ENCODE results near the gene SMAP1.

SMAP1 gene

GRCh38 chr6:70657706-70658105, 10.0 kb upstream of the SMAP1 start:
- 69% methylated on average over 3 of the region's 3 CpGs for WGBS

GRCh38 chr6:70663881-70664466, 3.7 kb upstream of the SMAP1 start:
- Histone ChIP-seq H3K27me3 (ENCODE audit: insufficient read depth, low read length) (no peaks in the 10 kb centered on the region), H3K36me3 (ENCODE audit: insufficient read depth, low read length) (no peaks in the 10 kb centered on the region), H3K4me3 (ENCODE audit: low read length) (no peak overlapping the region), H3K9me3 (ENCODE audit: insufficient read depth, low read depth, low read length) (no peaks in the 10 kb centered on the region), H3K4me1 (ENCODE audit: insufficient read depth, low read length) (peaks cover 8% of the 10 kb centered on the region; the same call in 1 of the 2 replicates), H3K9ac (ENCODE audit: low read depth, low read length) (no peak overlapping the region), H3K27ac (ENCODE audit: low read depth, low read length) (no peak overlapping the region)
- 90% methylated on average over 6 of the region's 6 CpGs for WGBS

More at GRCh38 chr6:70657706-70658105, 10.0 kb upstream of the SMAP1 start:
- no peaks in the 10 kb centered on the region for H3K27me3 ChIP-seq (ENCODE audit: insufficient read depth, low read length)
- H3K9ac ChIP-seq (ENCODE audit: low read depth, low read length): no peak overlapping the region
- no peak overlapping the region for H3K4me3 ChIP-seq (ENCODE audit: low read length)
- H3K4me1 ChIP-seq (ENCODE audit: insufficient read depth, low read length): no peaks in the 10 kb centered on the region
- H3K36me3 ChIP-seq (ENCODE audit: insufficient read depth, low read length): no peaks in the 10 kb centered on the region
- no peak overlapping the region for H3K27ac ChIP-seq (ENCODE audit: low read depth, low read length)
- H3K9me3 ChIP-seq (ENCODE audit: insufficient read depth, low read depth, low read length): no peaks in the 10 kb centered on the region

- Histone ChIP-seq H3K27ac (ENCODE audit: low read depth, low read length) (no peak overlapping the region), H3K36me3 (ENCODE audit: insufficient read depth, low read length) (no peaks in the 10 kb centered on the region), H3K27me3 (ENCODE audit: insufficient read depth, low read length) (no peaks in the 10 kb centered on the region), H3K4me1 (ENCODE audit: insufficient read depth, low read length) (peaks cover 14% of the 10 kb centered on the region), H3K9me3 (ENCODE audit: insufficient read depth, low read depth, low read length) (no peaks in the 10 kb centered on the region), H3K4me3 (ENCODE audit: low read length) (peak overlapping the region; percentile 96; the same call in 1 of the 2 replicates), H3K9ac (ENCODE audit: low read depth, low read length) (no peak overlapping the region)
- WGBS: 98% methylated on average over 6 of the region's 6 CpGs
These were observed 977 bp upstream of the SMAP1 start for GRCh38 chr6:70666706-70667105.

- Histone ChIP-seq H3K27ac (ENCODE audit: low read depth, low read length) (peak overlapping the region; percentile 88; the same call in 1 of the 2 replicates), H3K4me3 (ENCODE audit: low read length) (peak overlapping the region; percentile 96)
- 27% methylated on average over 15 of the region's 15 CpGs for whole genome bisulfite sequencing
These were observed 400 bp upstream of the SMAP1 start for GRCh38 chr6:70667256-70667710.

GRCh38 chr6:70668499-70668812, 773 bp downstream of the SMAP1 start:
- 3% methylated on average over 8 of the region's 8 CpGs for WGBS
- H3K4me1 ChIP-seq (ENCODE audit: insufficient read depth, low read length): peaks cover 20% of the 10 kb centered on the region
- H3K4me3 ChIP-seq (ENCODE audit: low read length): peak overlapping the region; percentile 96
- no peaks in the 10 kb centered on the region for H3K27me3 ChIP-seq (ENCODE audit: insufficient read depth, low read length)
- H3K9ac ChIP-seq (ENCODE audit: low read depth, low read length): peak overlapping the region; percentile 77
- no peaks in the 10 kb centered on the region for H3K36me3 ChIP-seq (ENCODE audit: insufficient read depth, low read length)
- no peaks in the 10 kb centered on the region for H3K9me3 ChIP-seq (ENCODE audit: insufficient read depth, low read depth, low read length)
- H3K27ac ChIP-seq (ENCODE audit: low read depth, low read length): peak overlapping the region; percentile 88; the same call in 1 of the 2 replicates

More at GRCh38 chr6:70667256-70667710, 400 bp upstream of the SMAP1 start:
- Histone ChIP-seq H3K9ac (ENCODE audit: low read depth, low read length) (peak overlapping the region; percentile 77; the same call in 1 of the 2 replicates), H3K36me3 (ENCODE audit: insufficient read depth, low read length) (no peaks in the 10 kb centered on the region), H3K9me3 (ENCODE audit: insufficient read depth, low read depth, low read length) (no peaks in the 10 kb centered on the region), H3K27me3 (ENCODE audit: insufficient read depth, low read length) (no peaks in the 10 kb centered on the region), H3K4me1 (ENCODE audit: insufficient read depth, low read length) (peaks cover 14% of the 10 kb centered on the region)

- no peak overlapping the region for H3K9ac ChIP-seq (ENCODE audit: low read depth, low read length)
- no peaks in the 10 kb centered on the region for H3K36me3 ChIP-seq (ENCODE audit: insufficient read depth, low read length)
- no peaks in the 10 kb centered on the region for H3K27me3 ChIP-seq (ENCODE audit: insufficient read depth, low read length)
- peak overlapping the region; percentile 96 for H3K4me3 ChIP-seq (ENCODE audit: low read length)
- H3K4me1 ChIP-seq (ENCODE audit: insufficient read depth, low read length): peaks cover 27% of the 10 kb centered on the region
- no peak overlapping the region for H3K27ac ChIP-seq (ENCODE audit: low read depth, low read length)
- WGBS: 81% methylated on average over 4 of the region's 4 CpGs
- no peaks in the 10 kb centered on the region for H3K9me3 ChIP-seq (ENCODE audit: insufficient read depth, low read depth, low read length)
These were observed 1.4 kb downstream of the SMAP1 start for GRCh38 chr6:70669133-70669532.

- Histone ChIP-seq H3K27ac (ENCODE audit: low read depth, low read length) (no peak overlapping the region), H3K27me3 (ENCODE audit: insufficient read depth, low read length) (no peaks in the 10 kb centered on the region), H3K4me3 (ENCODE audit: low read length) (no peak overlapping the region), H3K36me3 (ENCODE audit: insufficient read depth, low read length) (no peaks in the 10 kb centered on the region), H3K9ac (ENCODE audit: low read depth, low read length) (no peak overlapping the region), H3K4me1 (ENCODE audit: insufficient read depth, low read length) (peaks cover 22% of the 10 kb centered on the region), H3K9me3 (ENCODE audit: insufficient read depth, low read depth, low read length) (no peaks in the 10 kb centered on the region)
- whole genome bisulfite sequencing: 85% methylated on average over 1 of the region's 1 CpG
These were observed 4.9 kb downstream of the SMAP1 start for GRCh38 chr6:70672549-70672948.

GRCh38 chr6:70673054-70673453, 5.4 kb downstream of the SMAP1 start:
- Histone ChIP-seq H3K4me1 (ENCODE audit: insufficient read depth, low read length) (peaks cover 22% of the 10 kb centered on the region), H3K4me3 (ENCODE audit: low read length) (no peak overlapping the region), H3K36me3 (ENCODE audit: insufficient read depth, low read length) (no peaks in the 10 kb centered on the region), H3K9me3 (ENCODE audit: insufficient read depth, low read depth, low read length) (no peaks in the 10 kb centered on the region), H3K9ac (ENCODE audit: low read depth, low read length) (no peak overlapping the region), H3K27me3 (ENCODE audit: insufficient read depth, low read length) (no peaks in the 10 kb centered on the region), H3K27ac (ENCODE audit: low read depth, low read length) (peak overlapping the region; percentile 1; the same call in 1 of the 2 replicates)
- 71% methylated on average over 2 of the region's 2 CpGs for WGBS

- no peak overlapping the region for H3K4me3 ChIP-seq (ENCODE audit: low read length)
- peak overlapping the region; percentile 1; the same call in 1 of the 2 replicates for H3K27ac ChIP-seq (ENCODE audit: low read depth, low read length)
- no peaks in the 10 kb centered on the region for H3K27me3 ChIP-seq (ENCODE audit: insufficient read depth, low read length)
- no peaks in the 10 kb centered on the region for H3K9me3 ChIP-seq (ENCODE audit: insufficient read depth, low read depth, low read length)
- peaks cover 22% of the 10 kb centered on the region for H3K4me1 ChIP-seq (ENCODE audit: insufficient read depth, low read length)
- H3K9ac ChIP-seq (ENCODE audit: low read depth, low read length): no peak overlapping the region
- WGBS: 61% methylated on average over 1 of the region's 1 CpG
- no peaks in the 10 kb centered on the region for H3K36me3 ChIP-seq (ENCODE audit: insufficient read depth, low read length)
These were observed 5.9 kb downstream of the SMAP1 start for GRCh38 chr6:70673601-70674000.

GRCh38 chr6:70675822-70676221, 8.1 kb downstream of the SMAP1 start:
- H3K9me3 ChIP-seq (ENCODE audit: insufficient read depth, low read depth, low read length): no peaks in the 10 kb centered on the region
- no peak overlapping the region for H3K4me3 ChIP-seq (ENCODE audit: low read length)
- H3K9ac ChIP-seq (ENCODE audit: low read depth, low read length): no peak overlapping the region
- H3K27me3 ChIP-seq (ENCODE audit: insufficient read depth, low read length): no peaks in the 10 kb centered on the region
- 98% methylated on average over 3 of the region's 3 CpGs for WGBS
- peaks cover 13% of the 10 kb centered on the region for H3K4me1 ChIP-seq (ENCODE audit: insufficient read depth, low read length)
- no peaks in the 10 kb centered on the region for H3K36me3 ChIP-seq (ENCODE audit: insufficient read depth, low read length)
- H3K27ac ChIP-seq (ENCODE audit: low read depth, low read length): no peak overlapping the region

GRCh38 chr6:70676821-70677220, 9.1 kb downstream of the SMAP1 start:
- no peak overlapping the region for H3K4me3 ChIP-seq (ENCODE audit: low read length)
- H3K4me1 ChIP-seq (ENCODE audit: insufficient read depth, low read length): peaks cover 13% of the 10 kb centered on the region
- no peak overlapping the region for H3K9ac ChIP-seq (ENCODE audit: low read depth, low read length)
- H3K36me3 ChIP-seq (ENCODE audit: insufficient read depth, low read length): no peaks in the 10 kb centered on the region
- 98% methylated on average over 2 of the region's 3 CpGs for WGBS
- no peaks in the 10 kb centered on the region for H3K27me3 ChIP-seq (ENCODE audit: insufficient read depth, low read length)
- H3K27ac ChIP-seq (ENCODE audit: low read depth, low read length): no peak overlapping the region
- no peaks in the 10 kb centered on the region for H3K9me3 ChIP-seq (ENCODE audit: insufficient read depth, low read depth, low read length)

GRCh38 chr6:70680396-70680795, 12.7 kb downstream of the SMAP1 start:
- 100% methylated on average over 3 of the region's 4 CpGs for WGBS

More at GRCh38 chr6:70680396-70680795, 12.7 kb downstream of the SMAP1 start:
- no peaks in the 10 kb centered on the region for H3K36me3 ChIP-seq (ENCODE audit: insufficient read depth, low read length)
- H3K4me1 ChIP-seq (ENCODE audit: insufficient read depth, low read length): peaks cover 11% of the 10 kb centered on the region
- H3K27ac ChIP-seq (ENCODE audit: low read depth, low read length): no peak overlapping the region
- H3K27me3 ChIP-seq (ENCODE audit: insufficient read depth, low read length): no peaks in the 10 kb centered on the region
- H3K9me3 ChIP-seq (ENCODE audit: insufficient read depth, low read depth, low read length): no peaks in the 10 kb centered on the region
- H3K4me3 ChIP-seq (ENCODE audit: low read length): no peak overlapping the region
- no peak overlapping the region for H3K9ac ChIP-seq (ENCODE audit: low read depth, low read length)

Measured in HUES64 (cell line).